Stimulated activated CD4-positive, alpha-beta T cell treated with anti-CD3 and anti-CD28 coated beads, TNF-alpha, amount 100 ng/mL, for 1 hour (primary cell): ENCODE data around the gene C4orf36.

Experiments
- DNase-seq, 3 donors: peaks; one replicate each; pipeline ENCODE4 v3.0.0-alpha.2; 2020; ENCODE audit warnings: low read depth in 3 of 3, low spot score in 1 of 3

The C4orf36 gene

DNA sequence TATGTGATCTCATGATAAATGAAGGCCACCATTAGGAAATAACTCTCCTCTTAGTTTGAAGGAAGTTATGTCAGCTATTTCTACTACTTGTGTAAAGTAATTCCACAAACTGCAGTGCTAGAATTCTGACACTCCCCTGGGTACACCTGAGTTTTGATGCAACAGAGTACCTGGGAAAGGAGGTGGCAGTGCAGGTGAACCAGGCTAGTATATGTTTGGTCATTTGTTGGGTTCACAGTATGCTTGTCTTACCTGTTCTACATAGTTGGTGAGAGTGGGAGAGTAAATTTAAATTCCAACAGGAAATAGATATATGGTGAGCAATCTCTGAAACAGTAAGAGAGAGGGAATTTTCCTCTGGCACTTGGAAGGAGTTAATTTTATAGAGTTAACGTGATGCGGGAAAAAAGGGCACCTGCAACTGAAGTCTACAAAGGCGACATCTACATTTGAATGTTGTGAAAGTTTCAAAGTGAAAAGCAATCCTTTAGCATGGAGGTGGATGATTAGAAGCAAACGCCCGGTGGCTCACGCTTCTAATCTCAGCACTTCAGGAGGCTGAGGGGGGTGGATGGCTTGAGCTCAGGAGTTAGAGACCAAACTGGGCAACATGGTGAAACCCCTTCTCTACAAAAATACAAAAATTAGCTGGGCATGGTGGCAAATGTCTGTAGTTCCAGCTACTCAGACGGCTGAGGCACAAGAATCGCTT is 34.7 kb downstream of the C4orf36 start:
- DNase-seq = no peak

- DNase-seq = no peak
Measured at GRCh38 chr4:86856896-86857295, 35.3 kb downstream of the C4orf36 start.

GRCh38 chr4:86855572-86855971 is 36.6 kb downstream of the C4orf36 start:
- no peak for DNase-seq

DNA sequence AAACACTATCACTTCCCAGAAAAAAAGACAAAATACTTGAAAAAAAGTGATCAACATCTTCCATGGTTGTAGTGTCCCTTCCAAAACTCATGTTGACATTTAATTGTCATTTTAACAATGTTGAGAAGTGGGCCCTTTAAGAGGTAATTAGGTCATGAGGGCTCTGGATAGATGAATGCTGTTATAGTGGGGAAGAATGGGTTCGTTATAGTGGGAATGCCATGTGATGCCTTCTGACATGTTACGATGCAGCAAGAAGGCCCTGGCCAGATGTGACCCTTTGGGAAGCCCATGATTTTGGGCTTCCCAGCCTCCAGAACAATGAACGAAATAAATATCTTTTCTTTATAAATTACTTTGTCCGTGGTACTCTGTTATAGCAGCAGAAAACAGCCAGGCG is 39.0 kb downstream of the C4orf36 start:
- no peak for DNase-seq

DNA sequence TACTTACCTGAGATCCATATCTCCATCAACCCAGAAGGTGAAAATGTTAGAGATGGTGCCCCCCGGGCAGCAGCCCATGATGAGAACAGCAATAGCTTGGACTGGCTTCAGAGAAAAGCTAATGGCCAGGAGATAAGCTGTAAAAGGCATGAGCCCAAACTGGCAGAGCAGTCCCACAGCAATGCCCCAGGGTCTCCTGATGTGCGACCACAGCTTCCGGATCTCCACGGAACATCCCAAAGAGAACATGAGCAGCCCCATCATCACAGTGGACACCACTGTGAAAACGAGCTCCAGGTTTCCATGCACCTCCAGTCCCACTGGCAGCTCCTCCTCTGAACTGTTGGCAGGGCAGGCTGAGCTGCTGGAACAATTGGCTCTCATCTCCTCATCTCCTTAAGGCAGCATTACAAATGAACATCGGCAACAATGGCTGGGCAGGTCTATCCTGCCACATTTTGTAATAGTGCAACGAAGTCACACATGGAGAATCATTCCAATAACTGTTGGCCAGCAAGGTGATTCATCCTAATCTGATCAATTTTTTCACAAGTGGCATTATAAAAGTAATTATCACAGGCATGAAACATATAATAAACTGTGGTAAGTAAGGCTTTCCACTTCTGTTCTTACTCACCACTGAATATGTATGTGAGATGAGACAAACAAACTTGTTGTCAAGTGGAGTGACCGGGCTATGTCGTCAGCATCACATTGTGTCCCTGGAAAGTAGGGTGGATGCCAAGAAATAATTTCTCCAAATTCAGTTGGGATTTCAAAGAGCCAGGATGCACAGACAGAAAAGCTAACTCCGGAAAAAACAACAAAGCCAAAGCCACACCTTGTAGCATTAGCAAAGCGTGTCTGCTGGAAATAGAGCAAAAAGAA is 43.2 kb downstream of the C4orf36 start, which contains the start of gene SLC10A6:
Gene SLC10A6 (minus strand): TSS at position 653 of the 888 bp plus-strand sequence. CDS start 269 bp downstream, at position 384.
- no peak for DNase-seq

- DNase-seq = no peak
Measured at GRCh38 chr4:86848136-86848535, 44.1 kb downstream of the C4orf36 start.

- no peak for DNase-seq
Measured at GRCh38 chr4:86847571-86847970, 44.7 kb downstream of the C4orf36 start.

GRCh38 chr4:86846921-86847320 is 45.3 kb downstream of the C4orf36 start:
- DNase-seq = no peak

DNA sequence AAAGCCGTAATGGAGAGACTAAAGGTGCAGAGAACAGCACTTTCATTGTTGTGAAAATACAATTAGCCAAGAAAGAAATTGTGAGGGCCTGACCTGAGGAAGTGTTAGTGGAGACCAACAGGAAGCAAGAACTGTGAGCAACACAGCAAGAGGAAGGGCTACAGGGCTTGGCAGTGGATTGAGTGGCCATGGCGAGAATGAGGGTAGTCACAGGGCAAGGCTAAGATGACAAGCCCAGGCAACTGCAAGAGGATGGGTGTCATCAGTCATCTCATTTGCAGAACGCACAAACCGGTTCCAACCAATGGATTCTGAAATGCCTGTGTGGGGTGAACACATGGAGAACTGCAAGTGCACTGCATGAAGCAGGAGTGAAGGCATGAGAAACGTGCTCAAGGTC is 46.6 kb downstream of the C4orf36 start:
- DNase-seq = no peak

GRCh38 chr4:86841309-86841708 is 50.9 kb downstream of the C4orf36 start:
- no peak for DNase-seq

- no peak for DNase-seq
Measured at GRCh38 chr4:86840858-86841257, 51.4 kb downstream of the C4orf36 start.

DNA sequence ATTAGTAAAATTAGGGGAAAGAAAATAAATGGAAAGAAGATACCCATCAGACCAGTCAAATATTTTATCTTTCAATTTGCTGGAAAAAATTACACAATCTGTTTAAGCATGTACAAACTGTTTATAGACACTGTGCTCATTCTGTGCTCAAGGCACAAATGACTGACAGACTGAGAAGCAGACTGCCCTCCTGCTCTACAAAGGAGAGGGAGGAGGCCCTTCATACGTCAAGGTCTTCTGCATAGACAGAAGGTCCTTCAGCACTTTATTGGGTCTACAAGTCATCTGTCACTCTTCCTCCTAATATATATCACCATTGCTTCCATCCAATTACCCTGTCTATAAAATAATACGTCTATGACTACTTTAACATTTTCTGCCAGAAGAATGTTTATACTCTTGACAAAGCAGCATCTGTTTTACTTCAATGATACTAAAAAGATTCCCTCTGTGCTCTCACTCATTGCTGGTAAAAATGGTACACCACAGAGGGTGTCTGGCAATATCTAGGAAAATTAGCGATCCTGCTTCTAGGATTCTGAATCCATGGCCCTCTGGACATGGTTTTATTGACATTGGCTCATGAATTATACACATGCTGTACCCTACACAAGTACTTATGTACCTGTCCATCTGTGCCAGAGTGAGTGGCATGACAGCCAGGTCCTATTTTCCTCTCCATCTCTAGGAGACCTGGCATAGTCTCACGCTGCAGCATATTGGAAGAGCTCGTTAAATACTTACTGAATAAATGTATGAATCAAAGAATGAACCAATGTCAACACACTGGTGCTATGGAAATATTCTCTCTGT is 54.3 kb downstream of the C4orf36 start:
- no peak for DNase-seq

GRCh38 chr4:86835677-86836076 is 56.5 kb downstream of the C4orf36 start:
- no peak for DNase-seq

DNA sequence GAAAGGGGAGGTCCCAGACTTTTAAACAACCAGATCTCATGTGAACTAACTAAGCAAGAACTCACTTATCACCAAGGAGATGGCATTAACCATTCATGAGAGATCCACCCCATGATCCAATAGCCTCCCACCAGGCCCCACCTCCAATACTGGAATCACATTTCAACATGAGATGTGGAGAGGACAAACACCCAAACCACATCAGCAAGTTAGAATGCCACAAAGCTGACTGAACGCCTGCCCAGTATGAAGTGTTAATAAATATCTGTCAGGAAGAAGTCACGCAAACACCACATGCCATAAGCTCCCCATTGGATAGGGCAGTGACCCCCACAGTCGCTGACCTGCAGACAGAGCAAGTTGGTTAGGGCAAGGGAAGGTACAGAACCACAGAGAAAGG is 57.3 kb downstream of the C4orf36 start:
- DNase-seq = no peak

DNA sequence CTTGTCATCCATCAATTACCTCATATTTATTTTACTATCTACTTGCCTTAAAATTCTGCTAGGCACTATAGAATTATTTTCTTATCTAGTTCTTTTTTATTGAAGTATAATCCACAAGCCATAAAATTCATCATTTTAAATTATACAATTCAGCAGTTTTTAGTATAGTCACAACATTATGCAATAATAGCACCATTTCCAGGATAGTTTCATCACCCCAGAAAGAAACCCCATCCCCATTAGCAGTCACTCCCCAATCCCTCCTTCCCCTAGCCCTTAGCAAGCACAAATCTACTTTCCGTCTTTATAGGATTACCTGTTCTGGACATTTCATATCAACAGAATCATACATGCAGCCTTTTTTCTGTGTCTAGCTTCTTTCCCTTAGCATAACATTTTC is 58.6 kb downstream of the C4orf36 start:
- DNase-seq = no peak

- no peak for DNase-seq
Measured at GRCh38 chr4:86831262-86832130, 60.7 kb downstream of the C4orf36 start.
